CD4-positive, alpha-beta T cell treated with Interleukin-12 subunit alpha and Interleukin-12 subunit beta, for 1 hour (primary cell): ENCODE data around the gene SNPH.

Experiments
- DNase-seq: peaks from one replicate; pipeline ENCODE4 v3.0.0-alpha.2; 2020

SNPH gene

GRCh38 chr20:1325173-1326030 lies 59.3 kb downstream of the SNPH start:
- peak; percentile 99 for DNase-seq

- DNase-seq: no peak
Measured at GRCh38 chr20:1326031-1326930, 60.2 kb downstream of the SNPH start.

- DNase-seq: no peak
Measured at GRCh38 chr20:1327241-1327653, 61.2 kb downstream of the SNPH start.

- no peak for DNase-seq
Measured at GRCh38 chr20:1327827-1328679, 62.0 kb downstream of the SNPH start.

GRCh38 chr20:1328680-1329330 lies 62.7 kb downstream of the SNPH start, which contains the start of gene SDCBP2:
Gene SDCBP2, minus strand, starts transcription at chr20:1329139. Its CDS starts 8,723 bp downstream, at chr20:1320416.
- DNase-seq: no peak

- DNase-seq: peak; percentile 52
Measured at GRCh38 chr20:1330075-1330830, 64.2 kb downstream of the SNPH start.

GRCh38 chr20:1331101-1331500 lies 65.0 kb downstream of the SNPH start:
- no peak for DNase-seq

- no peak for DNase-seq
Measured at GRCh38 chr20:1331801-1332453, 65.8 kb downstream of the SNPH start.

GRCh38 chr20:1332749-1333300 lies 66.7 kb downstream of the SNPH start:
- DNase-seq: no peak

- DNase-seq: no peak
Measured at GRCh38 chr20:1333462-1334369, 67.6 kb downstream of the SNPH start.

GRCh38 chr20:1334370-1334731 lies 68.3 kb downstream of the SNPH start:
- no peak for DNase-seq

GRCh38 chr20:1334761-1335160 lies 68.7 kb downstream of the SNPH start:
- no peak for DNase-seq

GRCh38 chr20:1335961-1336698 lies 70.0 kb downstream of the SNPH start:
- DNase-seq: no peak

GRCh38 chr20:1336699-1337367 lies 70.7 kb downstream of the SNPH start:
- peak; percentile 10 for DNase-seq

- no peak for DNase-seq
Measured at GRCh38 chr20:1337441-1337840, 71.3 kb downstream of the SNPH start.

GRCh38 chr20:1338096-1338495 lies 72.0 kb downstream of the SNPH start:
- DNase-seq: no peak

- DNase-seq: no peak
Measured at GRCh38 chr20:1338801-1339200, 72.7 kb downstream of the SNPH start.
